PC-3 (cell line): ENCODE data around the gene IRAK4. TPM values are rescaled to one million over a fixed set of nuclear protein-coding genes. Genes with fewer than 3 reads are reported as not detected.

Source experiments
- ATAC-seq: fragments of 200-7000 bp; cut with Tn5 transposase; 2 replicates; pipeline ENCODE4 v1.9.1; 2020; ENCODE audit warnings: mild to moderate bottlenecking, moderate library complexity
- BruUV-seq: library from RNA; stranded (reverse); fragments of 400-500 nt; replicated peaks from 2 replicates; lab custom pipeline; 2021; lab: Mats Ljungman, UMichigan
- CTCF ChIA-PET: fragments of 300-600 bp; sonication (Branson Sonifier 250); formaldehyde crosslinking; loops from one replicate; lab custom pipeline; 2022; ENCODE audit warnings: antibody characterized with exemption; lab: Charles Lee
- POLR2A ChIA-PET: fragments of 300-600 bp; sonication (Branson Sonifier 250); formaldehyde crosslinking; loops from one replicate; lab custom pipeline; 2022; ENCODE audit warnings: antibody characterized with exemption; ENCODE audit not compliant: unreplicated experiment; lab: Charles Lee
- DNase-seq: peaks from one replicate; pipeline ENCODE4 v3.0.0-alpha.2; 2015
- H2AFZ ChIP-seq: fragments of 300-600 bp; sonication (generic); 2 replicates; pipeline ENCODE4 v1.6.0; 2016; ENCODE audit warnings: antibody characterized with exemption, low read length
- H3F3A ChIP-seq: fragments of 300-600 bp; sonication (generic); one replicate; pipeline ENCODE4 v1.6.0; 2017; ENCODE audit warnings: antibody characterized with exemption, low read length, control low read depth, mild to moderate bottlenecking; ENCODE audit not compliant: unreplicated experiment
- H3K27ac ChIP-seq: fragments of 300-600 bp; sonication (generic); 2 replicates; pipeline ENCODE4 v1.5.1; 2016; ENCODE audit warnings: mild to moderate bottlenecking, low read length
- H3K27me3 ChIP-seq: fragments of 300-600 bp; sonication (generic); 2 replicates; pipeline ENCODE4 v1.6.1; 2016; ENCODE audit warnings: low read length, mixed read lengths
- H3K36me3 ChIP-seq: fragments of 300-600 bp; sonication (generic); 2 replicates; pipeline ENCODE4 v1.6.1; 2016; ENCODE audit warnings: low read depth, mixed run types, low read length, mixed read lengths
- H3K4me1 ChIP-seq: fragments of 300-600 bp; sonication (generic); 2 replicates; pipeline ENCODE4 v1.5.1; 2016; ENCODE audit warnings: low read length; ENCODE audit not compliant: insufficient read depth
- H3K4me2 ChIP-seq: fragments of 300-600 bp; sonication (generic); 2 replicates; pipeline ENCODE4 v1.6.0; 2016; ENCODE audit warnings: low read length
- H3K4me3 ChIP-seq: fragments of 300-600 bp; sonication (generic); 2 replicates; pipeline ENCODE4 v1.5.1; 2016; ENCODE audit warnings: mild to moderate bottlenecking, low read length, mixed read lengths
- H3K79me2 ChIP-seq: fragments of 300-600 bp; sonication (generic); 2 replicates; pipeline ENCODE4 v1.6.1; 2017; ENCODE audit warnings: low read length, mixed read lengths
- H3K9ac ChIP-seq: fragments of 300-600 bp; sonication (generic); 2 replicates; pipeline ENCODE4 v1.6.0; 2016; ENCODE audit warnings: mild to moderate bottlenecking, low read length
- H3K9me2 ChIP-seq: fragments of 300-600 bp; sonication (generic); replicated peaks from 2 replicates; pipeline ENCODE4 v1.6.1; 2016; ENCODE audit warnings: mixed run types, low read length, mixed read lengths
- H3K9me3 ChIP-seq: fragments of 300-600 bp; sonication (generic); 2 replicates; pipeline ENCODE4 v1.6.1; 2016; ENCODE audit warnings: low read length, mixed read lengths
- H4K20me1 ChIP-seq: fragments of 300-600 bp; sonication (generic); 2 replicates; pipeline ENCODE4 v1.6.1; 2016; ENCODE audit warnings: low read length, mixed read lengths
- EZH2 ChIP-seq: fragments of 300-600 bp; sonication (generic); IDR thresholded peaks from one replicate; pipeline ENCODE4 v1.6.1; 2017; ENCODE audit warnings: antibody characterized with exemption, mild to moderate bottlenecking, low read length; ENCODE audit not compliant: unreplicated experiment
- EZH2phosphoT487 ChIP-seq: fragments of 300-600 bp; sonication (generic); IDR thresholded peaks from 2 replicates; pipeline ENCODE4 v1.6.1; 2018; ENCODE audit warnings: mild to moderate bottlenecking, antibody characterized with exemption, low read length, borderline replicate concordance
- intact Hi-C: fragments of 100-400 bp; cut with micrococcal nuclease; formaldehyde crosslinking; loops from 2 replicates; pipeline ENCODE4 v1.9.0; 2023
- total RNA-seq: library from RNA; depleted of rRNA; stranded (reverse); fragments of >200 nt; gene quantifications from 2 replicates; pipeline ENCODE4 v1.2.3, GENCODE V29; 2014; rRNA removed
- TF ChIP-seq, protein P1 (sequence below): fragments of 300-600 bp; sonication (generic); conservative IDR thresholded peaks from 2 replicates; pipeline ENCODE4 v1.5.1; 2017; ENCODE audit warnings: antibody characterized with exemption, low read depth, mild to moderate bottlenecking, low read length

The IRAK4 gene
- total RNA-seq, 1 experiment from 2014 or later, result 8.9 TPM

DNA sequence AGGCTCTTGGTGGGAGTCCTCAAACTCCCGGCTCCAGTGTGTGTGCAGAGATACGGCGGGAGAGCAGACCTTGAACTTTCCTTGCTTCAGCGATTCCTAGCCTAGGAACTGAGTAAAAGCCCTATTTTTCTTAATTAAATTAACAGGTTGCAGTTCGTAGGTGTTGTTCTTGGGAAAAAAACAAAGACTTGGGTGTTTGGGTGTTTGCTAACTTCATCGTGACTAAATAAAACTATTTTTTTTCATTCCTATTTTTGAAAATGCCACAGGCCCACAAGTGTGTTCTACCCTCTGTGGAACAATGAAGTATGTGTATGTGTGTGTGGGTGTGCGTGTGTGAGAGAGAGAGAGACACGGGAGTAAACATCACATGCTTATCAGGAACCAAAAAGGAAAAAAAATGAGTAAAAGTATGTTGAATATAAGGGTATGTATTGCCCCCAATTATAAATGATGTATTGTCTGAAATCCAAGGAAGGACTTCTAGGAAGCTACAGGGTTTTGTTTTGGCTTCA lies 77.8 kb downstream of the IRAK4 start:
- POLR2A ChIA-PET, result interaction anchor here (0.8 kb wide), 1 partner anchor 23 kb away, joined by 3 read pairs; no protein-coding TSS in a partner anchor
- DNase-seq, result peak; percentile 32

More for the DNA sequence above, 77.8 kb downstream of the IRAK4 start:
- TSS peak; percentile 40 for BruUV-seq
- Histone ChIP-seq H3K4me3 (peak overlapping the region; percentile 83), H3K4me1 (peaks cover 8% of the 10 kb centered on the region; the same call in 1 of the 2 replicates), H3K9me2 (no peaks in the 10 kb centered on the region), H3F3A (no peaks in the 10 kb centered on the region), H3K4me2 (peak overlapping the region; percentile 85), H3K79me2 (peaks cover 5% of the 10 kb centered on the region; the same call in 1 of the 2 replicates), H4K20me1 (no peaks in the 10 kb centered on the region), H3K27ac (peak overlapping the region; percentile 41), H3K9ac (peak overlapping the region; percentile 78), H3K9me3 (no peaks in the 10 kb centered on the region), H3K36me3 (no peaks in the 10 kb centered on the region), H3K27me3 (no peaks in the 10 kb centered on the region), H2AFZ (peak overlapping the region; percentile 90)
- no peak for TF ChIP-seq EZH2
- TF ChIP-seq, protein P1, sequence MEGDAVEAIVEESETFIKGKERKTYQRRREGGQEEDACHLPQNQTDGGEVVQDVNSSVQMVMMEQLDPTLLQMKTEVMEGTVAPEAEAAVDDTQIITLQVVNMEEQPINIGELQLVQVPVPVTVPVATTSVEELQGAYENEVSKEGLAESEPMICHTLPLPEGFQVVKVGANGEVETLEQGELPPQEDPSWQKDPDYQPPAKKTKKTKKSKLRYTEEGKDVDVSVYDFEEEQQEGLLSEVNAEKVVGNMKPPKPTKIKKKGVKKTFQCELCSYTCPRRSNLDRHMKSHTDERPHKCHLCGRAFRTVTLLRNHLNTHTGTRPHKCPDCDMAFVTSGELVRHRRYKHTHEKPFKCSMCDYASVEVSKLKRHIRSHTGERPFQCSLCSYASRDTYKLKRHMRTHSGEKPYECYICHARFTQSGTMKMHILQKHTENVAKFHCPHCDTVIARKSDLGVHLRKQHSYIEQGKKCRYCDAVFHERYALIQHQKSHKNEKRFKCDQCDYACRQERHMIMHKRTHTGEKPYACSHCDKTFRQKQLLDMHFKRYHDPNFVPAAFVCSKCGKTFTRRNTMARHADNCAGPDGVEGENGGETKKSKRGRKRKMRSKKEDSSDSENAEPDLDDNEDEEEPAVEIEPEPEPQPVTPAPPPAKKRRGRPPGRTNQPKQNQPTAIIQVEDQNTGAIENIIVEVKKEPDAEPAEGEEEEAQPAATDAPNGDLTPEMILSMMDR, result no peak
- TF ChIP-seq EZH2phosphoT487, result no peak
- CTCF ChIA-PET, result no interaction called here
- intact Hi-C loops, result loop anchor here (5.0 kb wide), 2 partner anchors 39 to 46 kb away; no protein-coding TSS in a partner anchor
- peak; percentile 35 for ATAC-seq

Other genes with a start within 250 kb of the IRAK4 start
- gene ADAMTS20, start 206.7 kb upstream of the IRAK4 start, total RNA-seq, result 1.0 and 1.6 TPM in 2 replicates
- gene PUS7L, start 161 bp upstream of the IRAK4 start, total RNA-seq, result 9.1 and 14.6 TPM in 2 replicates
- gene TWF1, start 47.4 kb downstream of the IRAK4 start, total RNA-seq, result 167 and 226 TPM in 2 replicates
- gene TMEM117, start 77.1 kb downstream of the IRAK4 start, total RNA-seq, result 7.9 and 9.0 TPM in 2 replicates